GM23248 (cell line): ENCODE measurements around the gene MSMP. TPM values are rescaled to one million over a fixed set of nuclear protein-coding genes. Genes with fewer than 3 reads are reported as not detected.

ENCODE experiments used
- DNase-seq: peaks from one replicate; pipeline ENCODE4 v3.0.0-alpha.2; 2015
- H2AFZ ChIP-seq: fragments of 200-600 bp; sonication (generic); 2 replicates; pipeline ENCODE4 v1.6.1; 2016; ENCODE audit warnings: antibody characterized with exemption
- H3F3A ChIP-seq: fragments of 200-600 bp; sonication (generic); 2 replicates; pipeline ENCODE4 v1.6.1; 2016; ENCODE audit warnings: mild to moderate bottlenecking, antibody characterized with exemption, mixed run types; ENCODE audit not compliant: insufficient read depth
- H3K27ac ChIP-seq: fragments of 200-600 bp; sonication (generic); 2 replicates; pipeline ENCODE4 v1.5.1; 2016; ENCODE audit warnings: mild to moderate bottlenecking
- H3K27me3 ChIP-seq: fragments of 200-600 bp; sonication (generic); replicated peaks from 2 replicates; pipeline ENCODE4 v1.6.1; 2016; ENCODE audit warnings: mild to moderate bottlenecking; ENCODE audit not compliant: insufficient read depth
- H3K36me3 ChIP-seq: fragments of 200-600 bp; sonication (generic); 2 replicates; pipeline ENCODE4 v1.6.1; 2016; ENCODE audit warnings: low read depth, mild to moderate bottlenecking
- H3K4me1 ChIP-seq: fragments of 200-600 bp; sonication (generic); 2 replicates; pipeline ENCODE4 v1.6.1; 2016; ENCODE audit warnings: mild to moderate bottlenecking; ENCODE audit not compliant: insufficient read depth
- H3K4me2 ChIP-seq: fragments of 200-600 bp; sonication (generic); one replicate; pipeline ENCODE4 v1.6.1; 2016; ENCODE audit warnings: mild to moderate bottlenecking; ENCODE audit not compliant: unreplicated experiment
- H3K4me3 ChIP-seq: fragments of 200-600 bp; sonication (generic); 2 replicates; pipeline ENCODE4 v1.5.1; 2016; ENCODE audit warnings: mild to moderate bottlenecking
- H3K79me2 ChIP-seq: fragments of 200-600 bp; sonication (generic); 2 replicates; pipeline ENCODE4 v1.6.1; 2016; ENCODE audit warnings: mild to moderate bottlenecking; ENCODE audit not compliant: insufficient read depth
- H3K9ac ChIP-seq: fragments of 200-600 bp; sonication (generic); 2 replicates; pipeline ENCODE4 v1.6.1; 2016; ENCODE audit warnings: mild to moderate bottlenecking
- H3K9me2 ChIP-seq: fragments of 200-600 bp; sonication (generic); 2 replicates; pipeline ENCODE4 v1.6.1; 2016; ENCODE audit warnings: mixed run types, mild to moderate bottlenecking, moderate library complexity; ENCODE audit not compliant: insufficient read depth
- H3K9me3 ChIP-seq: fragments of 200-600 bp; sonication (generic); one replicate; pipeline ENCODE4 v1.6.1; 2017; ENCODE audit warnings: low read depth
- H4K20me1 ChIP-seq: fragments of 200-600 bp; sonication (generic); 2 replicates; pipeline ENCODE4 v1.6.0; 2016; ENCODE audit not compliant: insufficient read depth
- EZH2 ChIP-seq: fragments of 200-600 bp; sonication (generic); IDR thresholded peaks from 2 replicates; pipeline ENCODE4 v1.6.1; 2018; ENCODE audit warnings: antibody characterized with exemption, mild to moderate bottlenecking; ENCODE audit not compliant: insufficient read depth, poor library complexity, severe bottlenecking
- EZH2phosphoT487 ChIP-seq: fragments of 200-600 bp; sonication (generic); IDR thresholded peaks from 2 replicates; pipeline ENCODE4 v1.6.1; 2018; ENCODE audit warnings: antibody characterized with exemption, moderate library complexity, mild to moderate bottlenecking, low read depth; ENCODE audit not compliant: insufficient read depth
- WGBS, 2 experiments: methylation state at CpG; one replicate each; pipeline ENCODE4 v1.1.6; 2015 to 2017; ENCODE audit warnings: low lambda C conversion rate in 2 of 2, low coverage in 1 of 2; ENCODE audit errors: missing lambda C conversion rate in 2 of 2; 5-methylcytosine and 5-hydroxymethylcytosine counted together
- in situ Hi-C: fragments of 300-500 bp; cut with MboI; formaldehyde crosslinking; loops from 2 replicates; pipeline ENCODE4 v1.15.0; 2020
- polyA plus RNA-seq: library from polyadenylated mRNA; unstranded; fragments of >200 nt; fragmentation: Nextera tagmentation; extraction: Ambion mirVana; gene quantifications from 2 replicates; pipeline ENCODE4 v1.2.1, GENCODE V29; 2016
- total RNA-seq: library from RNA; depleted of rRNA; stranded (reverse); fragments of >200 nt; shearing (Covaris generic); gene quantifications from 2 replicates; pipeline ENCODE4 v1.2.3, GENCODE V29; 2014

Gene MSMP
- total and polyA plus RNA-seq, 2 experiments from 2014 or later: not detected

GRCh38 chr9:35740243-35740642 is 13.8 kb downstream of the MSMP start:
- Histone ChIP-seq H3K4me2 (no peak overlapping the region), H3K9me3 (no peaks in the 10 kb centered on the region), H3K27me3 (no peaks in the 10 kb centered on the region), H3K27ac (no peak overlapping the region), H3K9ac (no peak overlapping the region), H3K4me1 (no peaks in the 10 kb centered on the region), H3K4me3 (no peak overlapping the region), H4K20me1 (no peaks in the 10 kb centered on the region), H2AFZ (no peak overlapping the region), H3K9me2 (no peaks in the 10 kb centered on the region), H3K36me3 (peaks cover 41% of the 10 kb centered on the region), H3F3A (peaks cover 8% of the 10 kb centered on the region), H3K79me2 (peaks cover 40% of the 10 kb centered on the region)
- WGBS, 2 experiments: 92 to 97% methylated on average over 6 of the region's 6 CpGs
- no peak for TF ChIP-seq EZH2
- TF ChIP-seq EZH2phosphoT487: no peak
- DNase-seq: no peak
- in situ Hi-C loops: no loop called here

- H3K9ac ChIP-seq: no peak overlapping the region
- H3F3A ChIP-seq: peaks cover 19% of the 10 kb centered on the region
- no peak for TF ChIP-seq EZH2
- TF ChIP-seq EZH2phosphoT487: no peak
- in situ Hi-C loops: no loop called here
- WGBS, 2 experiments: 85 to 88% methylated on average over 7 of the region's 7 CpGs
- peaks cover 40% of the 10 kb centered on the region for H3K79me2 ChIP-seq
- H3K4me2 ChIP-seq: no peak overlapping the region
- peaks cover 7% of the 10 kb centered on the region for H3K4me1 ChIP-seq
- H3K27ac ChIP-seq: no peak overlapping the region
- H3K27me3 ChIP-seq: no peaks in the 10 kb centered on the region
- H3K9me3 ChIP-seq: no peaks in the 10 kb centered on the region
- no peak overlapping the region for H3K4me3 ChIP-seq
- H4K20me1 ChIP-seq: no peaks in the 10 kb centered on the region
- no peak for DNase-seq
- H2AFZ ChIP-seq: no peak overlapping the region
- peaks cover 48% of the 10 kb centered on the region for H3K36me3 ChIP-seq
- H3K9me2 ChIP-seq: no peaks in the 10 kb centered on the region
Measured at GRCh38 chr9:35738924-35739323, 15.2 kb downstream of the MSMP start.

GRCh38 chr9:35738186-35738585 is 15.9 kb downstream of the MSMP start:
- WGBS, 2 experiments: 68 to 74% methylated on average over 4 of the region's 4 CpGs
- Histone ChIP-seq H3K9ac (no peak overlapping the region), H4K20me1 (no peaks in the 10 kb centered on the region)

GRCh38 chr9:35737143-35737542 is 16.9 kb downstream of the MSMP start:
- no peaks in the 10 kb centered on the region for H3K9me3 ChIP-seq
- H3F3A ChIP-seq: peaks cover 34% of the 10 kb centered on the region
- H3K27me3 ChIP-seq: no peaks in the 10 kb centered on the region
- H3K9me2 ChIP-seq: no peaks in the 10 kb centered on the region
- H3K79me2 ChIP-seq: peaks cover 45% of the 10 kb centered on the region
- whole genome bisulfite sequencing, 2 experiments: 71 to 75% methylated on average over 7 of the region's 7 CpGs
- no peak overlapping the region for H3K4me2 ChIP-seq
- no peak for TF ChIP-seq EZH2
- peaks cover 14% of the 10 kb centered on the region for H3K4me1 ChIP-seq
- no peaks in the 10 kb centered on the region for H4K20me1 ChIP-seq
- H3K27ac ChIP-seq: no peak overlapping the region
- no peak overlapping the region for H2AFZ ChIP-seq
- in situ Hi-C loops: no loop called here
- DNase-seq: no peak
- H3K9ac ChIP-seq: no peak overlapping the region
- peaks cover 34% of the 10 kb centered on the region for H3K36me3 ChIP-seq
- H3K4me3 ChIP-seq: no peak overlapping the region

More at GRCh38 chr9:35738186-35738585, 15.9 kb downstream of the MSMP start:
- Histone ChIP-seq H3F3A (peaks cover 27% of the 10 kb centered on the region), H3K36me3 (peaks cover 43% of the 10 kb centered on the region), H3K4me3 (no peak overlapping the region), H2AFZ (no peak overlapping the region), H3K27ac (no peak overlapping the region), H3K79me2 (peaks cover 40% of the 10 kb centered on the region), H3K9me3 (no peaks in the 10 kb centered on the region), H3K9me2 (no peaks in the 10 kb centered on the region), H3K4me1 (peaks cover 14% of the 10 kb centered on the region), H3K4me2 (no peak overlapping the region), H3K27me3 (no peaks in the 10 kb centered on the region)
- no peak for DNase-seq
- TF ChIP-seq EZH2phosphoT487: no peak
- no peak for TF ChIP-seq EZH2
- in situ Hi-C loops: no loop called here

GRCh38 chr9:35736201-35736633 is 17.9 kb downstream of the MSMP start:
- 33 to 39% methylated on average over 5 of the region's 5 CpGs for WGBS, 2 experiments
- H3K79me2 ChIP-seq: peaks cover 51% of the 10 kb centered on the region
- H3K27ac ChIP-seq: peak overlapping the region; percentile 45
- peaks cover 14% of the 10 kb centered on the region for H3K4me1 ChIP-seq
- H3F3A ChIP-seq: peaks cover 38% of the 10 kb centered on the region
- no peaks in the 10 kb centered on the region for H3K9me2 ChIP-seq
- H3K4me2 ChIP-seq: no peak overlapping the region
- H3K4me3 ChIP-seq: no peak overlapping the region
- H3K27me3 ChIP-seq: no peaks in the 10 kb centered on the region
- no peak overlapping the region for H2AFZ ChIP-seq
- TF ChIP-seq EZH2phosphoT487 (no peak), EZH2 (no peak)
- peaks cover 34% of the 10 kb centered on the region for H3K36me3 ChIP-seq
- DNase-seq: peak; percentile 82
- H3K9ac ChIP-seq: peak overlapping the region; percentile 17; the same call in 1 of the 2 replicates
- in situ Hi-C loops: no loop called here
- H3K9me3 ChIP-seq: no peaks in the 10 kb centered on the region
- no peaks in the 10 kb centered on the region for H4K20me1 ChIP-seq
